Stomach (tissue), 4 donors: ENCODE data around the gene GALNS.

ENCODE experiments used
- POLR2A ChIP-seq, 4 donors: fragments of 450-650 bp; IDR thresholded peaks; one replicate each; pipeline ENCODE4 v1.6.1; 2016; ENCODE audit warnings: antibody characterized with exemption in 4 of 4, control low read depth in 2 of 4, mild to moderate bottlenecking in 1 of 4, moderate library complexity in 1 of 4
- POLR2AphosphoS5 ChIP-seq, 3 donors: sonication (generic); formaldehyde crosslinking; IDR thresholded peaks; one replicate each; pipeline ENCODE4 v1.6.1; 2016; ENCODE audit warnings: antibody characterized with exemption in 3 of 3

DNA sequence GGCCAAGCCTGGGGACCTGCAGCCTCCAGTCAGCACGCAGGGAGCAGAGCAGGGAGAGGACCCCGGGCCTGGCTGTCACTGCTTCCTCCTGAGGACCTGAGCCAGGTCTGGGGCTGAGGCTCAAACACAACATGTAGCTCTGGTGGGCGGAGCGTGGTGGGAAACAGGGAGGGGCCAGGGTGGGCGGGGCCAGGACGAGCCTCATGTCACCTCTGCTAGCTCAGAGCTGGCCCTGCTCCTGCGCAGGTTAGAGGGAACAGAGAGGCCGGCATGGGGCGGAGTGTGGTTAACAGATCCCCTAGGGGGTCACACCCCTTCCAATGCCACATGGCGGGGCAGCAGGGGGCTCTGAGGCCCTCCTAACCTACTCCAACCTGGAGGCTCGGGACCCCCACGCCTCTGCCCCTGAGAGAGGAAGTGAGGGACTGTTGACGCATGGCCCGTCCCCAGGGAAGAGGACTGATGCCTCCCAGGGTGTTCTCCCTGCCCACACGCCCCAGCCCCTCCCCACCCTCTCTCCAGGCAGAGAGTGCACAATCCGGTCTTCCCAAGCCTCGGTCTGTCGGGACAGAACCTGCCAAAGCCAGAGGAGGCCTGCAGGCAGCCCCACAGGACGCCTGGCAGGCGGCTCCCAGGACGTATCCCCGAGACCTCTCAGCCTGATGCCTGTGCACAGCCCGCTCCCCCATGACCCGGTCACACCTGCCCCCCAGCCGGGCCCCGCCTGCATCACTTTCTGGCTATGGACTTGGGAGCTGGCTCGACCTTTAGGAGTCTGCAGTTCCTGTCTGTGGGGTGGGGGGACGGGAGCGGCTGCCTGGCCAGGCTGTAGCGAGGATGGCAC lies 86.9 kb downstream of the GALNS start:
- TF ChIP-seq POLR2AphosphoS5 (IDR thresholded peaks at IDR 0.05) (no peak), POLR2A (IDR thresholded peaks at IDR 0.05) (no peak)
